SK-N-SH treated with all-trans-retinoic acid at 6 μM for 48 hours (cell line): Measurements from ENCODE around the gene LRRC14B.

Source experiments
- ATAC-seq: fragments of 200-7000 bp; cut with Tn5 transposase; 3 replicates; pipeline ENCODE4 v1.9.1; 2020; ENCODE audit warnings: mild to moderate bottlenecking, moderate library complexity
- ARNTL ChIP-seq: fragments of 450-650 bp; formaldehyde crosslinking; IDR thresholded peaks from 2 replicates; pipeline ENCODE4 v1.5.0; 2020; ENCODE audit warnings: low read depth, mild to moderate bottlenecking, moderate library complexity, borderline replicate concordance
- CREB5 ChIP-seq: fragments of 250-450 bp; sonication (Bioruptor Pico); IDR thresholded peaks from 2 replicates; pipeline ENCODE4 v1.5.1; 2020; ENCODE audit warnings: low read depth, mild to moderate bottlenecking, moderate library complexity
- CSDC2 ChIP-seq: fragments of 250-450 bp; sonication (Bioruptor Pico); IDR thresholded peaks from 2 replicates; pipeline ENCODE4 v1.5.0; 2020; ENCODE audit warnings: mild to moderate bottlenecking, moderate library complexity
- CSRNP3 ChIP-seq: fragments of 250-450 bp; sonication (Bioruptor Pico); IDR thresholded peaks from 2 replicates; pipeline ENCODE4 v1.5.1; 2021; ENCODE audit warnings: mild to moderate bottlenecking, moderate library complexity
- ESRRG ChIP-seq: fragments of 250-450 bp; sonication (Bioruptor Pico); IDR thresholded peaks from 2 replicates; pipeline ENCODE4 v1.6.1; 2021; ENCODE audit warnings: mild to moderate bottlenecking
- ISL1 ChIP-seq: fragments of 250-450 bp; sonication (Bioruptor Pico); IDR thresholded peaks from 2 replicates; pipeline ENCODE4 v2.1.2; 2022; ENCODE audit warnings: mild to moderate bottlenecking, moderate library complexity
- OSR1 ChIP-seq: fragments of 250-450 bp; sonication (Bioruptor Pico); IDR thresholded peaks from 2 replicates; pipeline ENCODE4 v1.8.0; 2022; ENCODE audit warnings: moderate library complexity, mild to moderate bottlenecking, inconsistent platforms
- PATZ1 ChIP-seq: fragments of 250-450 bp; sonication (Bioruptor Pico); IDR thresholded peaks from 2 replicates; pipeline ENCODE4 v1.8.0; 2020; ENCODE audit warnings: mild to moderate bottlenecking, moderate library complexity, borderline replicate concordance
- POU6F1 ChIP-seq: fragments of 250-450 bp; sonication (Bioruptor Pico); IDR thresholded peaks from 2 replicates; pipeline ENCODE4 v1.8.0; 2021; ENCODE audit warnings: low read depth, mild to moderate bottlenecking, moderate library complexity, borderline replicate concordance
- PPARA ChIP-seq: fragments of 250-450 bp; sonication (Bioruptor Pico); IDR thresholded peaks from 2 replicates; pipeline ENCODE4 v1.5.0; 2020; ENCODE audit warnings: mild to moderate bottlenecking, borderline replicate concordance
- RARB ChIP-seq: fragments of 250-450 bp; sonication (Bioruptor Pico); IDR thresholded peaks from 2 replicates; pipeline ENCODE4 v1.8.0; 2021; ENCODE audit warnings: mild to moderate bottlenecking, moderate library complexity
- SNAI2 ChIP-seq: fragments of 250-450 bp; sonication (Bioruptor Pico); IDR thresholded peaks from 2 replicates; pipeline ENCODE4 v1.5.0; 2020; ENCODE audit warnings: mild to moderate bottlenecking, moderate library complexity
- TCF4 ChIP-seq: fragments of 250-450 bp; sonication (Bioruptor Pico); IDR thresholded peaks from 2 replicates; pipeline ENCODE4 v1.8.0; 2021; ENCODE audit warnings: mild to moderate bottlenecking, moderate library complexity, borderline replicate concordance
- TOX ChIP-seq: fragments of 250-450 bp; sonication (Bioruptor Pico); IDR thresholded peaks from 2 replicates; pipeline ENCODE4 v1.8.0; 2021; ENCODE audit warnings: mild to moderate bottlenecking, moderate library complexity, borderline replicate concordance
- TSHZ2 ChIP-seq: fragments of 250-450 bp; sonication (Bioruptor Pico); IDR thresholded peaks from 2 replicates; pipeline ENCODE4 v1.5.0; 2020; ENCODE audit warnings: mild to moderate bottlenecking, moderate library complexity
- ZC3H10 ChIP-seq: fragments of 250-450 bp; sonication (Bioruptor Pico); IDR thresholded peaks from 2 replicates; pipeline ENCODE4 v1.5.1; 2021; ENCODE audit warnings: mild to moderate bottlenecking, moderate library complexity
- ZFP3 ChIP-seq: fragments of 250-450 bp; sonication (Bioruptor Pico); IDR thresholded peaks from 2 replicates; pipeline ENCODE4 v1.5.0; 2020; ENCODE audit warnings: mild to moderate bottlenecking, moderate library complexity
- ZFP30 ChIP-seq: fragments of 450-650 bp; formaldehyde crosslinking; IDR thresholded peaks from 2 replicates; pipeline ENCODE4 v1.5.0; 2022; ENCODE audit warnings: mild to moderate bottlenecking, moderate library complexity
- ZNF565 ChIP-seq: fragments of 450-650 bp; formaldehyde crosslinking; conservative IDR thresholded peaks from 2 replicates; pipeline ENCODE4 v1.5.0; 2020; ENCODE audit warnings: low read depth, mild to moderate bottlenecking, moderate library complexity
- ZNF70 ChIP-seq: fragments of 450-650 bp; formaldehyde crosslinking; IDR thresholded peaks from 2 replicates; pipeline ENCODE4 v1.5.0; 2020; ENCODE audit warnings: mild to moderate bottlenecking, moderate library complexity
- ZNF8 ChIP-seq: fragments of 450-650 bp; formaldehyde crosslinking; IDR thresholded peaks from 2 replicates; pipeline ENCODE4 v1.5.0; 2020; ENCODE audit warnings: mild to moderate bottlenecking, moderate library complexity

Gene LRRC14B

GRCh38 chr5:197892-198489 is 6.7 kb downstream of the LRRC14B start:
- no peak for ATAC-seq

GRCh38 chr5:198516-199196 is 7.4 kb downstream of the LRRC14B start:
- TF ChIP-seq ZNF565 (CRISPR knock-in tag): no peak
- TF ChIP-seq CREB5: no peak
- TF ChIP-seq RARB (CRISPR knock-in tag): no peak
- TF ChIP-seq ZFP30 (CRISPR knock-in tag): no peak
- TF ChIP-seq PATZ1 (CRISPR knock-in tag): no peak
- no peak for TF ChIP-seq ISL1 (CRISPR knock-in tag)
- no peak for TF ChIP-seq ARNTL (CRISPR knock-in tag)
- TF ChIP-seq ZNF8 (CRISPR knock-in tag): no peak
- no peak for TF ChIP-seq ESRRG (CRISPR knock-in tag)
- no peak for TF ChIP-seq SNAI2 (CRISPR knock-in tag)
- no peak for TF ChIP-seq TOX (CRISPR knock-in tag)
- ATAC-seq: no peak; the same call in 2 of the 3 replicates

More at GRCh38 chr5:197892-198489, 6.7 kb downstream of the LRRC14B start:
- no peak for TF ChIP-seq ESRRG (CRISPR knock-in tag)
- TF ChIP-seq TCF4 (CRISPR knock-in tag): no peak

- TF ChIP-seq ZNF70 (CRISPR knock-in tag) (no peak), ARNTL (CRISPR knock-in tag) (no peak), ISL1 (CRISPR knock-in tag) (no peak), ZNF565 (CRISPR knock-in tag) (no peak)
- TF ChIP-seq, all 23 proteins: peak for 0
- ATAC-seq: no peak
Measured at GRCh38 chr5:199197-199949, 8.1 kb downstream of the LRRC14B start.

- no peak for TF ChIP-seq ZFP3 (CRISPR knock-in tag)
- TF ChIP-seq ZNF8 (CRISPR knock-in tag): no peak
- TF ChIP-seq ZFP30 (CRISPR knock-in tag): no peak
- TF ChIP-seq ZC3H10 (CRISPR knock-in tag): no peak
- no peak for TF ChIP-seq ARNTL (CRISPR knock-in tag)
- TF ChIP-seq CSDC2 (CRISPR knock-in tag): no peak
- TF ChIP-seq OSR1 (CRISPR knock-in tag): no peak
- TF ChIP-seq CSRNP3 (CRISPR knock-in tag): no peak
- TF ChIP-seq TSHZ2 (CRISPR knock-in tag): no peak
- no peak for TF ChIP-seq PPARA (CRISPR knock-in tag)
- no peak for TF ChIP-seq SNAI2 (CRISPR knock-in tag)
- no peak for TF ChIP-seq RARB (CRISPR knock-in tag)
- TF ChIP-seq TCF4 (CRISPR knock-in tag): no peak
- no peak for TF ChIP-seq ZNF565 (CRISPR knock-in tag)
- no peak for TF ChIP-seq POU6F1 (CRISPR knock-in tag)
- TF ChIP-seq TOX (CRISPR knock-in tag): no peak
- no peak for ATAC-seq
Measured at GRCh38 chr5:199950-200645, 8.8 kb downstream of the LRRC14B start.
